Measurements from ENCODE around the gene BMPR1A.

DNA sequence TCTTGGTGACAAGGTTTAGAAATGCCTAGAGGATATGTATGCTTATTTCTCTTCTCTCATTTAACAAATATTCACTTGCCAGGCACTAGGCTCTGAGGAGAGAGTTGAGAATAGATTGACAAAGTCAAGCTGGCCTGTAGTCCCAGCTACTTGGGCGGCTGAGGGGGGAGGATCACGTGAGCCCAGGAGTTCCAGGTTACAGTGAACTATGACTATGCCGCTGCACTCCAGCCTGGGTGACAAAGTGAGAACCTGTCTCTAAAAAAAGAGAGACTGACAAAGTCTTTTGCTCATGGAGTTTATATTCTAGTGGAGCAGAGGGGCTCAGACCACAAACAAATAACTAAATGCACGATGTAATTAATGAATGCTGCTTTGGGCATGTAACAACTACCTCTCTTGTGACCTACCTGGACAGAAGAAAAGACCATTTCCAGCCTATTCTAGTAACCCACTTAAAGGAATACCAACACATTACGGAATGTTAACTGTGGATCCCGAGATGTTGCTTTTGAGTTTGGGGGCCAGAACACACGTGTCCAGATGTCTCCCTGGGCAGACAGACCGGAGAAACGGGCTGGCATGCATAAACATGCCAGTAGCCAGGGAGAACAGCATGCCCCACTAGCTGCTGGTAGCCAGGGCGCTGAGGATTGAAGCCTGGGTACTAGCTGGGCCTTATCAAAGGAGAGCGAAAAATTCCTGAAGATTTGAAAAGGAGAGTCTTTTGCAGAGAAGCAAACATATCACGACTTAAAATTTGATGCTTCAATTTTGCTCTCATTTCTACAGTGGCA, 2.6 kb upstream of the BMPR1A start:
- TF ChIP-seq, protein P1, sequence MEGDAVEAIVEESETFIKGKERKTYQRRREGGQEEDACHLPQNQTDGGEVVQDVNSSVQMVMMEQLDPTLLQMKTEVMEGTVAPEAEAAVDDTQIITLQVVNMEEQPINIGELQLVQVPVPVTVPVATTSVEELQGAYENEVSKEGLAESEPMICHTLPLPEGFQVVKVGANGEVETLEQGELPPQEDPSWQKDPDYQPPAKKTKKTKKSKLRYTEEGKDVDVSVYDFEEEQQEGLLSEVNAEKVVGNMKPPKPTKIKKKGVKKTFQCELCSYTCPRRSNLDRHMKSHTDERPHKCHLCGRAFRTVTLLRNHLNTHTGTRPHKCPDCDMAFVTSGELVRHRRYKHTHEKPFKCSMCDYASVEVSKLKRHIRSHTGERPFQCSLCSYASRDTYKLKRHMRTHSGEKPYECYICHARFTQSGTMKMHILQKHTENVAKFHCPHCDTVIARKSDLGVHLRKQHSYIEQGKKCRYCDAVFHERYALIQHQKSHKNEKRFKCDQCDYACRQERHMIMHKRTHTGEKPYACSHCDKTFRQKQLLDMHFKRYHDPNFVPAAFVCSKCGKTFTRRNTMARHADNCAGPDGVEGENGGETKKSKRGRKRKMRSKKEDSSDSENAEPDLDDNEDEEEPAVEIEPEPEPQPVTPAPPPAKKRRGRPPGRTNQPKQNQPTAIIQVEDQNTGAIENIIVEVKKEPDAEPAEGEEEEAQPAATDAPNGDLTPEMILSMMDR (conservative IDR thresholded peaks at IDR 0.05), result no peak
- no peak for TF ChIP-seq EZH2 (IDR thresholded peaks at IDR 0.05; ENCODE audit: low read depth)

All from PC-9 (cell line).